HG03439 (cell line): ENCODE measurements around the gene NBR1.
"Not testable (repeated sequence)": the region's sequence is repeated elsewhere in the genome, so short reads cannot be mapped to it uniquely, and the experiment has no call there.

ENCODE experiments used
- ATAC-seq: cut with Tn5 transposase; IDR thresholded peaks from one replicate; pipeline ENCODE4 v1.9.1; 2021; ENCODE audit warnings: mild to moderate bottlenecking, moderate library complexity; ENCODE audit not compliant: unreplicated experiment

Gene NBR1

GRCh38 chr17:43240596-43241352 is 69.8 kb downstream of the NBR1 start:
- ATAC-seq: not testable (repeated sequence)

- not testable (repeated sequence) for ATAC-seq
Observed at GRCh38 chr17:43246456-43246855, 75.4 kb downstream of the NBR1 start.
